Activated T-helper 1 cell treated with anti-CD3 and anti-CD28 coated beads, Interleukin-2, amount 50 U/mL, for 16 hours (primary cell): Measurements from ENCODE around the gene RFT1.

Experiments used
- DNase-seq, 2 donors: peaks; one replicate each; pipeline ENCODE4 v3.0.0-alpha.2; 2020; ENCODE audit warnings: low read depth in 1 of 2, low spot score in 1 of 2

The RFT1 gene

GRCh38 chr3:53038679-53039375, 91.4 kb downstream of the RFT1 start:
- DNase-seq = no peak
